ENCODE data around the gene FABP3. TPM values are rescaled to one million over a fixed set of nuclear protein-coding genes. Genes with fewer than 3 reads are reported as not detected.

Gene FABP3
- polyA plus RNA-seq, 1 donor from 2014 or later: 7.1 TPM

DNA sequence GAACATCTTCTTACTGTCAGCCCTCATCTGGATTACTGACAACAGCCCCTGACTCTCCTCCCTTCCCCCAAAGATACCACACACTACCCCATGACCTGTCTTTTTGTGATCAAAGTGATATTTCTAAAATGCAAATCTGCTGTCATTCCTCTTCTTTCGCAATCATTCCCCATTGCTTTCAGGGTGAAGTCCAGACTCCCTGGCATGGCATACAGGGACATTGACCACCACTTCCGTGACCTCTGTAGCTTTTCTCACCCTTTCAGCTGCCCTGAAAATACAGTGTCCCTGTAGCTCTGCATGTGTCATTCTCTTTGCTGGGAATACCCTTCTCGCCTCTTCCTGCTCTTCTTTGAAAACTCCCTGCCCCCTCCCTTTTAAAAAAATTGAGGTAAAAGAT is 44.3 kb upstream of the FABP3 start:
- H4K20me1 ChIP-seq (ENCODE audit: insufficient read depth): no peaks in the 10 kb centered on the region

DNA sequence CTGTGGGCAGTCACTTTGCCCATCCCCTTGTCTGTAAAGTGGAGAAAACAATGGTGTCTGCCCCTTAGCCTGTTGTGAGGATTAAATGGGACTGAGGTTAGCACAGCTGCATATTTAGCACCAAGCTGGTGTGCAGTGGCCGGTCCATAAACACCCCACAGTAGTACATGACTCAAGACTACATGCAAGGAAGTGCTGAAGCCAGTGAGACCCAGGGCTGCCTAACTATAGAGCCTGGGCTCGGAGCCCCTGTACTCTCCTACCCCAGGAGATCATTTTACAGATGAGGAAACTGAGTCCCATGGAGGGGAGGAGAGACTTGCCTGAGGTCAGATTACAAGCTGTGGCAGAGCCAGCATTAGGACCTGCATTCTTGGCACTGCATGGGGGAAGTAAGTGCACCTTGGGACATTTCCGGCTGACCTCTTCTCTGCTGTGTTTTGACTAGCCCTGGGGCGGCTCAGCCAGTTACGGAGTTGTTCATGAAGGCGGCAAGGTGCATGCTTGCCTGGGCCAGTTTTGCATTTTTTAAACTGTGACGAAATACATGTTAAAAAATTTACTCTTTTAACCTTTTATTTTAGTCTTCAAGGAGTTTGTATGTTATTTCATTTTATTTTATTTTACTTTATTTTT is 43.3 kb upstream of the FABP3 start:
- H3K4me3 ChIP-seq (ENCODE audit: low read length): peak overlapping the region; percentile 95
- peaks cover 30% of the 10 kb centered on the region for H3K79me2 ChIP-seq (replicated peaks; ENCODE audit: insufficient read depth, low read length)
- H4K20me1 ChIP-seq (ENCODE audit: insufficient read depth): no peaks in the 10 kb centered on the region
- H3K4me2 ChIP-seq (ENCODE audit: low read length): no peak overlapping the region
- peaks cover 8% of the 10 kb centered on the region for H3F3A ChIP-seq (ENCODE audit: insufficient read depth, low read length, poor library complexity, severe bottlenecking)
- no peak overlapping the region for H2AFZ ChIP-seq (ENCODE audit: low read depth, low read length)
- no peaks in the 10 kb centered on the region for H3K9me2 ChIP-seq (ENCODE audit: insufficient read depth, low read length)
- H3K27ac ChIP-seq (ENCODE audit: low read length): peak overlapping the region; percentile 99
- no peak overlapping the region for H3K9ac ChIP-seq (ENCODE audit: low read length)
- H3K9me3 ChIP-seq (ENCODE audit: low read length): no peaks in the 10 kb centered on the region
- TF ChIP-seq RAD21 (conservative IDR thresholded peaks at IDR 0.05): no peak
- no peak for TF ChIP-seq MXI1 (conservative IDR thresholded peaks at IDR 0.05; ENCODE audit: poor library complexity, severe bottlenecking)
- TF ChIP-seq, protein P1, sequence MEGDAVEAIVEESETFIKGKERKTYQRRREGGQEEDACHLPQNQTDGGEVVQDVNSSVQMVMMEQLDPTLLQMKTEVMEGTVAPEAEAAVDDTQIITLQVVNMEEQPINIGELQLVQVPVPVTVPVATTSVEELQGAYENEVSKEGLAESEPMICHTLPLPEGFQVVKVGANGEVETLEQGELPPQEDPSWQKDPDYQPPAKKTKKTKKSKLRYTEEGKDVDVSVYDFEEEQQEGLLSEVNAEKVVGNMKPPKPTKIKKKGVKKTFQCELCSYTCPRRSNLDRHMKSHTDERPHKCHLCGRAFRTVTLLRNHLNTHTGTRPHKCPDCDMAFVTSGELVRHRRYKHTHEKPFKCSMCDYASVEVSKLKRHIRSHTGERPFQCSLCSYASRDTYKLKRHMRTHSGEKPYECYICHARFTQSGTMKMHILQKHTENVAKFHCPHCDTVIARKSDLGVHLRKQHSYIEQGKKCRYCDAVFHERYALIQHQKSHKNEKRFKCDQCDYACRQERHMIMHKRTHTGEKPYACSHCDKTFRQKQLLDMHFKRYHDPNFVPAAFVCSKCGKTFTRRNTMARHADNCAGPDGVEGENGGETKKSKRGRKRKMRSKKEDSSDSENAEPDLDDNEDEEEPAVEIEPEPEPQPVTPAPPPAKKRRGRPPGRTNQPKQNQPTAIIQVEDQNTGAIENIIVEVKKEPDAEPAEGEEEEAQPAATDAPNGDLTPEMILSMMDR (IDR thresholded peaks at IDR 0.05; ENCODE audit: poor library complexity, severe bottlenecking): no peak
- no peak for TF ChIP-seq POLR2AphosphoS5 (IDR thresholded peaks at IDR 0.05)
- no peak for TF ChIP-seq TAF1 (IDR thresholded peaks at IDR 0.05; ENCODE audit: low read depth)
- TF ChIP-seq, protein P2, sequence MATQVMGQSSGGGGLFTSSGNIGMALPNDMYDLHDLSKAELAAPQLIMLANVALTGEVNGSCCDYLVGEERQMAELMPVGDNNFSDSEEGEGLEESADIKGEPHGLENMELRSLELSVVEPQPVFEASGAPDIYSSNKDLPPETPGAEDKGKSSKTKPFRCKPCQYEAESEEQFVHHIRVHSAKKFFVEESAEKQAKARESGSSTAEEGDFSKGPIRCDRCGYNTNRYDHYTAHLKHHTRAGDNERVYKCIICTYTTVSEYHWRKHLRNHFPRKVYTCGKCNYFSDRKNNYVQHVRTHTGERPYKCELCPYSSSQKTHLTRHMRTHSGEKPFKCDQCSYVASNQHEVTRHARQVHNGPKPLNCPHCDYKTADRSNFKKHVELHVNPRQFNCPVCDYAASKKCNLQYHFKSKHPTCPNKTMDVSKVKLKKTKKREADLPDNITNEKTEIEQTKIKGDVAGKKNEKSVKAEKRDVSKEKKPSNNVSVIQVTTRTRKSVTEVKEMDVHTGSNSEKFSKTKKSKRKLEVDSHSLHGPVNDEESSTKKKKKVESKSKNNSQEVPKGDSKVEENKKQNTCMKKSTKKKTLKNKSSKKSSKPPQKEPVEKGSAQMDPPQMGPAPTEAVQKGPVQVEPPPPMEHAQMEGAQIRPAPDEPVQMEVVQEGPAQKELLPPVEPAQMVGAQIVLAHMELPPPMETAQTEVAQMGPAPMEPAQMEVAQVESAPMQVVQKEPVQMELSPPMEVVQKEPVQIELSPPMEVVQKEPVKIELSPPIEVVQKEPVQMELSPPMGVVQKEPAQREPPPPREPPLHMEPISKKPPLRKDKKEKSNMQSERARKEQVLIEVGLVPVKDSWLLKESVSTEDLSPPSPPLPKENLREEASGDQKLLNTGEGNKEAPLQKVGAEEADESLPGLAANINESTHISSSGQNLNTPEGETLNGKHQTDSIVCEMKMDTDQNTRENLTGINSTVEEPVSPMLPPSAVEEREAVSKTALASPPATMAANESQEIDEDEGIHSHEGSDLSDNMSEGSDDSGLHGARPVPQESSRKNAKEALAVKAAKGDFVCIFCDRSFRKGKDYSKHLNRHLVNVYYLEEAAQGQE (IDR thresholded peaks at IDR 0.05; ENCODE audit: borderline replicate concordance): no peak
- TF ChIP-seq SMC3 (conservative IDR thresholded peaks at IDR 0.05; ENCODE audit: poor library complexity): no peak
- TF ChIP-seq EZH2 (IDR thresholded peaks at IDR 0.05; ENCODE audit: borderline replicate concordance, insufficient read depth, low read length, poor library complexity, severe bottlenecking): no peak
- no peak for TF ChIP-seq EP300 (conservative IDR thresholded peaks at IDR 0.05; ENCODE audit: poor library complexity, severe bottlenecking)
- no peaks in the 10 kb centered on the region for H3K36me3 ChIP-seq (ENCODE audit: insufficient read depth, low read length)
- H3K27me3 ChIP-seq (ENCODE audit: insufficient read depth, low read depth, low read length): no peaks in the 10 kb centered on the region

More for the DNA sequence above, 44.3 kb upstream of the FABP3 start:
- no peak for TF ChIP-seq TAF1 (IDR thresholded peaks at IDR 0.05; ENCODE audit: low read depth)
- TF ChIP-seq EP300 (conservative IDR thresholded peaks at IDR 0.05; ENCODE audit: poor library complexity, severe bottlenecking): no peak
- TF ChIP-seq, protein P1 (IDR thresholded peaks at IDR 0.05; ENCODE audit: poor library complexity, severe bottlenecking): no peak
- TF ChIP-seq MXI1 (conservative IDR thresholded peaks at IDR 0.05; ENCODE audit: poor library complexity, severe bottlenecking): no peak
- TF ChIP-seq, protein P2 (IDR thresholded peaks at IDR 0.05; ENCODE audit: borderline replicate concordance): no peak
- Histone ChIP-seq H3K27me3 (ENCODE audit: insufficient read depth, low read depth, low read length) (no peaks in the 10 kb centered on the region), H3K36me3 (ENCODE audit: insufficient read depth, low read length) (no peaks in the 10 kb centered on the region), H3K4me3 (ENCODE audit: low read length) (no peak overlapping the region), H3K9ac (ENCODE audit: low read length) (no peak overlapping the region), H3K27ac (ENCODE audit: low read length) (no peak overlapping the region), H2AFZ (ENCODE audit: low read depth, low read length) (no peak overlapping the region), H3K9me3 (ENCODE audit: low read length) (no peaks in the 10 kb centered on the region), H3K9me2 (ENCODE audit: insufficient read depth, low read length) (no peaks in the 10 kb centered on the region), H3K4me2 (ENCODE audit: low read length) (no peak overlapping the region), H3K79me2 (replicated peaks; ENCODE audit: insufficient read depth, low read length) (peaks cover 25% of the 10 kb centered on the region), H3F3A (ENCODE audit: insufficient read depth, low read length, poor library complexity, severe bottlenecking) (peaks cover 8% of the 10 kb centered on the region)
